NCI-H2081 (cell line): ENCODE measurements around the gene MYH14.
"Not testable (repeated sequence)": the region's sequence is repeated elsewhere in the genome, so short reads cannot be mapped to it uniquely, and the experiment has no call there.

Experiments used
- DNase-seq, 2 experiments: peaks; one replicate each; lab custom pipeline; 2025; lab: John Stamatoyannopoulos, UW

The MYH14 gene

DNA sequence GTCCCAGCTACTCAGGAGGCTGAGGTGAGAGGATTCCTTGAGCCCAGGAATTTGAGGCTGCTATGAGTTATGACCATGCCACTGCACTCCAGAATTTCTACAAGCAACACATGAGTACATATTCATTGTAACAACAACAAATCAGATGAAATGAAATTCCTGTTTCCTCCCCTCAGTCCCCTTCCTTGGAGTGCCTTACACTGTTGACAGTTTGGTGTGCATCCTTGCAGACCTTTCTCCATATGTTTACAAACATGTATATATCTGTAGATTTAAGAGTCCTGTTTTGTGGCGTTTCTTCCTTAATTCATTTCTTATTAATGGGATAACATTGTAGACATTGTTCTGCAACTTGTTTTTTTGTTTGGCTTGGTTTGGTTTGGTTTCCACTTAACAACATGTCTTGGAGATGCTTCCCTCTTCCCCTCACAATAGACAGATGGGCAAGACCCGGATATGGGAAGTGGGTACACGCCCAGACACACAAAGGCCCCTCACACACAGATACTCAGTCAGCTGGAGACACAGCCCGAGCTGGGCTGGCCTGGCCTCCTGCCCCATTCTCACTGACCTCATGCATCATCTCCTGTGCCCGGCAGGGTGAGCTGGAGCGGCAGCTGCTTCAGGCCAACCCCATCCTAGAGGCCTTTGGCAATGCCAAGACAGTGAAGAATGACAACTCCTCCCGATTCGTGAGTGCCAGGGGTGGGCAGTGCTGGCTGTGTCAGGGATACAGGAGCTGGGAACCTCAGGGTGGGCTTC lies 21.7 kb downstream of the MYH14 start:
- DNase-seq, result no peak

DNA sequence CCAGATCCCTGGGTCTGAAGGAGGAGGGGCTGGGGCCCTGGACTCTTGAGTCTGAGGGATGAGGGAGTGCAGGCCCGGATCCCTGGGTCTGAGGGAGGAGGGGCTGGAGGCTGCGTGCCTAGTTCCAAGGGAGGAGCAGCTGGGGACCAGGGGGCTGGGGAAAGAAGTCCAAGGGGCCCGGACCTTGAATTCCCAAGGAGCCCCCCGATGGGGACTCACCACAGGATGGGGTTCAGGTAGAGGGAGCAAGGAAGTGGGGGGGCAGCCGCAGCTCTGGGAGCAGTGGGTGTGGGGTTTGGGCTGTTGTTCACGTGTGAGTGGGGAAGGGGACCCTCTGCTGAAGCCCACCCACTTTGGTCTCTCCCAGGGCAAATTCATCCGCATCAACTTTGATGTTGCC lies 23.1 kb downstream of the MYH14 start:
- no peak for DNase-seq

DNA sequence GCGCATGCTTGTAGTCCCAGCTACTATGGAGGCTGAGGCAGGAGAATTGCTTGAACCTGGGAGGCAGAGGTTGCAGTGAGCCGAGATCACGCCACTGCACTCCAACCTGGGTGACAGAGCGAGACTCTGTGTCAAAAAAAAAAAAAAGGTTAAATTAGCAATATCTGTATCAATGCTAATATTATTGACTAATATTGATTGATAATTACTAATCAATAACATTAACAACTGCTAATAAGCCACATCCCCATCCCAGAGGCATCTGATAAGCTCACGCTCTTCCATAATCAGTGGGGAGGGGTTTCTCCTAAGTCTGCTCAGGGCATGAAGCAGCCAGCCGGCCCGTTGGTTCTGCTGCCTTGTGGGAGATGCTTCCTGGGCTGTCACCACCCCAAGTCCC lies 24.7 kb downstream of the MYH14 start:
- DNase-seq, result not testable (repeated sequence)

DNA sequence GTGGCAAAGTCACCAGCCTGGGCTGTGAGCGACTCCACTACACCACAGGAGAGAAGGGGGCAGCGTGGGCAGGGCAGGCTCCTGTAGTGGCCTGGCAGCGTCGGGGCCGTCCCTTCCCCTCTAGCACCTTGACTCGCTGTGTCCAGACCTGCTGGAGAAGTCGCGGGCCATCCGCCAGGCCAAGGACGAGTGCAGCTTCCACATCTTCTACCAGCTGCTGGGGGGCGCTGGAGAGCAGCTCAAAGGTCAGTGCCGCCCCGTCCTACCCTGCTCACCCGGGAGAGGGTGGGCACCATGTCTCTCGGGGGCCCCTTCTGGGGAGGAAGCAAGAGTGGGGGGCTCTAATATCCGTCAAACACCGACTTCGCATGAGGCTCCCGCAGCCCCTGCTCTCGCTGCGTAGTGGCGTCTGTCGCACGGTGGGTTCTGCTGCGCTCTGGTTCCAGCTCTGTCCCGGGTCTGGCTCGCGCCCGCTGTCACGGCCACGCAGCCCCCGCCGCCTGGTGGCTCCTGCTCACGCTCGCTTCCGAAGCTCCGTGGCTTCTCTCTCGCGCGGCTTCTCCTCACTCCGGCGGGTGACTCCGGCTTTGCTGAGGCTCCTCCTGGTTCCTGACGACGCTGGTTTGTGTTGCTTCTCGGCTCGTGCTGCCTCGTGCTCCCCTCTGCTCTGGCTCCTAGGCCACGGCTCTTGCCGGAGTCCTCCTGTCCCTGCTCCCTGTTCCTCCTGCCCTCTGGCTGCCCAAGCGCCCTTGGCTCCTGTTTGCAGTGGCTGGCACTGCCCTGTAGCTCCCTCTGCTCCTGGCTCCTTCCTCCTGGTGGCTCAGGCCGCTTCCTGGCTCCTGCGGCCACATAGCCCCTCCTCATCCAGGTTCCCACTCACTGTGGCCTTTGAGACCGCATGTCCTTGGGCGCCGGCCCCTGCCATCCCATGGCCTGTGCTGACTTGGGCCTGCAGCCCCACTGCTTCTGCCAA lies 27.2 kb downstream of the MYH14 start:
- no peak for DNase-seq

DNA sequence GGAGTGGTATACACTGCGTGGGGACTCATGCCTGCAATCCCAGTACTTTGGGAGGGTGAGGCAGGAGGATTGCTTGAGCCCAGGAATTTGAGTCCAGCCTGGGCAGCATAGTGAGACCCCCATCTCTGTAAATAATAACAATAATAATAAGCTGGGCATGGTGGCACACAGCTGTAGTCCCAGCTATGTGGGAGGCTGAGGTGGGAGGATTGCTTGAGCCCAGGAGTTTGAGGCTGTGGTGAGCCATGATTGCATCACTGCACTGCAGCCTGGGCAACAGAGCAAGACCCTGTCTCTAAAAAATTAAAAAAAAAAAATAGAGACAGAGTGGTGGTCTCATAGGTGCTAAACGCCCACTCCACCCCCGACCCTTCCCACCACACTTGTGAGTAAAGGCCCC lies 28.0 kb downstream of the MYH14 start:
- DNase-seq, result not testable (repeated sequence)

DNA sequence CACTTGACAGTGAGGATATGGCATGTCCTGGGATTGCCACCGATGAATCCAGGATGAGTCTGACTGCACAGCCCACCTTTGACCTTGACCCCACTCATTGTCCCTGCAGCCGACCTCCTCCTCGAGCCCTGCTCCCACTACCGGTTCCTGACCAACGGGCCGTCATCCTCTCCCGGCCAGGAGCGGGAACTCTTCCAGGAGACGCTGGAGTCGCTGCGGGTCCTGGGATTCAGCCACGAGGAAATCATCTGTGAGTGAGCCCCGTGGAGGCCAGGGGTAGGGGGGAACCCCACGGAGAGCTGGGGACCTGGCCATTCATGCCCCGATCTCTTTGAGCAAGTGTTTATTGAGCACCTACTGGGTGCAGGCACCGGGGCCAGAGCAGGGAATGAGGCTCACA lies 28.4 kb downstream of the MYH14 start:
- no peak for DNase-seq

DNA sequence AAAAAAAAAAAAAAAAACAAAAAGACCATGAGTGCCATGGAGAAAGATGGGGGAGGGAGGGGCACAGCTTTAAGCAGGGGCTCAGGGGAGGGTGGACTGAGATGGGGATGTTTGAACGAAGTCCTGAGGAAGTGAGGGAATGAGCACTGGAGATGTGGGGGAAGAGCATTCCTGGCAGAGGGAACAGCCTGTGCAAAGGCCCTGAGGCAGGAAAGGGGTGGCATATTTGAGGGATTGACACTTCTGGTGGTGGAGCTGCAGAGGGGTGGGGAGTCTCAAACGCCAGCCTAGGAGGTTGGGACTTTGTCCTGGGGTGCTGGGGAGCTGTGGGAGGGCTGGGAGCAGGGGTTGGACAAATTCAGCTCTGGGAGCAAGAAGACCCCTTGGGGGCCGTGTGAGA lies 29.2 kb downstream of the MYH14 start:
- no peak for DNase-seq

DNA sequence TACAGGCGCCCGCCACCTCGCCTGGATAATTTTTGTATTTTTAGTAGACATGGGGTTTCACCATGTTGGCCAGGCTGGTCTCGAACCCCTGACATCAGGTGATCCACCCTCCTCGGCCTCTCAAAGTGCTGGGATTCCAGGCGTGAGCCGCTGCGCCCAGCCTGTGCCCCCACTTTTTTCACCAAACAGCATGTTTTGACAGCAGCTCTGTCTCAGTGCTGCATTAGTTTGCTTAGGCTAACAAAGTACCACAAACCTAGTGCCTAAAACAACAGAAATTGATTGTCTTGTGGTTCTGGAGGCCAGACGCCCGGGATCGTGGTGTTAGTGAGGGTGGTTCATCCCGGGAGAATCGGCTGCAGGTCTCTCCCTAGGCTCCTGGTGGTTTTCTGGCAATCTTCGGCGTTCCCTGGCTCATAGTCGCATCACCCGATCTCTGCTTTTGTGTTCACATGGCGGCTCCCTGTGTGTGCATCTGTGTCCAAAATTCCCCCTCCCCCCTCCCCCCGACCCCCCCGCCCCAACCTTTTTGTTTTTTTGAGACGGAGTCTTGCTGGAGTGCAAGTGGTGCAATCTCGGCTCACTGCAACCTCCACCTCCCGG lies 30.0 kb downstream of the MYH14 start:
- DNase-seq, result no peak

DNA sequence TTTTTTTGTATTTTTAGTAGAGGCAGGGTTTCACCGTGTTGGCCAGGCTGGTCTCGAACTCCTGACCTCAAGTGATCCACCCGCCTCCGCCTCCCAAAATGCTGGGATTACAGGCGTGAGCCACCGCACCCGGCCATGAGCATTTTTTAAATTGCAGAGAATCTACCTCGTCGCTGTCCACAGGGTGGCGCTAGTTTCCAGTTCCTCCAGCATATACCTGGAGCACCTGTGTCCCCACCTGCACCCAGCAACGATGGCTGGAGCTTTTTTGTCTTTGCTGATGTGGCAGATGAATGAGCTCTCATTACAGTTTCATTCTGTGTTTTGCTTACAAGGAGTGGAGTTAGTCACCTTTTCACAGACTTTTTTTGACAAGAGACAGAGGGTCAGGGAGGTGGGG lies 34.1 kb downstream of the MYH14 start:
- not testable (repeated sequence) for DNase-seq

DNA sequence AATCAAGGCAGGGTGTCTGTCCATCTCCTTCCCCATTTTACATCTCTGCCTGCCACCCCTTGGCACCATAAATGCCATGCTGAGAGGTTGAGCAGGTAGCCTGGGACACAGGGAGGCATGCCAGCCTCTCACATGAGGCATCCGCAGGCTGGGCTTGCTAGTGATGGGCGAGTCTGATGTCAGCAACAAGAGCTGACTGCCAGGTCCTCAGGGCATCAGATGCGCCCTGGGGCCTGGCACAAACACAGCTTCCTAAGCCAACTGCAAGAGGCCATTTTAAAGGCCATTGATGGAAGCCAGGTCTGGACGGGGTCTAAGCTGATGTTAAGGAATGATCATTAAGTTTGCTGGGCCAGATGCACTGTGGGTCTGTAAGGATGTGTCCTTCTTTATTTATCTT lies 34.6 kb downstream of the MYH14 start:
- no peak for DNase-seq

DNA sequence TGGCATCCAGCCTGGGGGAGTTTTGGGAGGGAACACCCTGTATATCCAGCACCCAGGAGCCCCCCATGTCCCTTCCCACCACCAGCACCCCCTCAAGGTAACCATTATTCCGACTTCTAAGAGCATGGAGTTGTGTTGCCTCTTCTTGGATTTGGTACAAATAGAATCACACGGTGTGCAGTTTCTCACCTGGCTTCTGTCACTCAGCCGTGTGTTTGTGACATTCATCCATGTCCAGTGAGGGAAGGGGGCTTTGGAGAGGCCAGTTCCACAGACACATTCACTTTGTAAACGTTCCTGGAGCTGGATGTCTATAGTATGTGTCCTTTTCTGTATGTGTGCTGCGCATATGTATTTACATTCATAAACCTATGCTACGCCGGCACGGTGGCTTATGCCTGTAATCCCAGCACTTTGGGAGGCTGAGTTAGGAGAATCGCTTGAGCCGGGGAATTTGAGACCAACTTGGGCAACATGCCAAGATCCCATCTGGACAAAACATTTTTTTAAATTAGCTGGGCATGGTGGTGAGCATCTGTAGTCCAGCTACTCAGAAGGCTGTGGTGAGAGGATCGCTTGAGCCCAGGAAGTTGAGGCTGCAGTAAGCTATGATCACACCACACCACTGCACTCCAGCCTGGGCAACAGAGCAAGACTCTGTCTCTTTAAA lies 36.6 kb downstream of the MYH14 start:
- no peak for DNase-seq

DNA sequence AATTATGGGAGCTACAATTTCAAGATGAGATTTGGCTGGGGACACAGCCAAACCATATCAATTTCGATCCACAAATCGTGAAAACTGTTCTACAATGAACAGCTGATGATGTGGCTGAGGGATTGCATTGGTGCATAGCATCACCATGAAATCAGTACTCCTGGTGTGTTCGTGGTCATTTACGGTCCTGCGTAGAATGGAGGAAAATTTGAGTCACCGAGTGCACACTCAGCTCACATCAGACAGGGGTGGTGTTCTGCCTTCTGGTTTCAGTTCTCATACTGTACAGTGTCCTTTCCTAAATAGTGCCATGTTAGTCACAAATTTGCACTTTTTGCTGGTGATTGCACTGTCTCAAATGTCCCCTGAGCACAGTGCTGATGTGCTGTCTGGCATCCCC lies 39.2 kb downstream of the MYH14 start:
- DNase-seq, result no peak

DNA sequence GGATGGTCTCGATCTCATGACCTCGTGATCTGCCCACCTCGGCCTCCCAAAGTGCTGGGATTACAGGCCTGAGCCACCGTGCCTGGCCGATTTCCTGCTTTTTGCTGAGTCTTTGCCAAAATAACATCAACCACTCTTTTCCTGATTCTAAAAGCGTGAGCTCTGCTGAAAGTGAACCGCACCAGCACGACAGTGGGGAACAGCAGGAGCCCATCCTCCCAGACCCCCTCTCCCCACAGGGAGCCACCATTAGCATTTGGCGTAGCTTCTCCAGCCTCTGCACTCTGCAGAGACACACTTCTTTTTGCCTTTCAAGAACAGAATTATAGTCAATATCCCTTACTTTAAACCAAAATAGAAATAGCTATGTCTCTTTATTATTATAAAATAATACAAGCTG lies 41.3 kb downstream of the MYH14 start:
- DNase-seq, result no peak

DNA sequence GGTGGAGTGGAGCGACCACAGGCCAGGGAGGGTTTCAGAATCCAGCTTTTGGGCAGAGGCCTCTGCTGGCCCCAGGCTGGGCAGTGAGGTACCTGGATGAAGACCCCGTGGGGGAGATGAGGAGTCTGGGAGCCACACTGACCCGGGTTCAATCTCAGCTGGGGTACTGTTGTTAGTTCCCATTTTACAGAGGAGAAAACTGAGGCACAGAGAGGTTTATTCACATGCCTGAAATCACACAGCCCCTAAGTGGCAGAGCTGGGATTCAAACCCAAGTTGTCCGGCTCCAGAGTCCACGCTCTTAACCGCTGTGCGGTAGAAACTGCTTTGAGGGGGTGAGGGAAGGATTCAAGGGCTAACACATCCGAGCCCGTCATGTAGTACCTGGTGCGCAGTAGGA lies 45.0 kb downstream of the MYH14 start:
- DNase-seq, result no peak

DNA sequence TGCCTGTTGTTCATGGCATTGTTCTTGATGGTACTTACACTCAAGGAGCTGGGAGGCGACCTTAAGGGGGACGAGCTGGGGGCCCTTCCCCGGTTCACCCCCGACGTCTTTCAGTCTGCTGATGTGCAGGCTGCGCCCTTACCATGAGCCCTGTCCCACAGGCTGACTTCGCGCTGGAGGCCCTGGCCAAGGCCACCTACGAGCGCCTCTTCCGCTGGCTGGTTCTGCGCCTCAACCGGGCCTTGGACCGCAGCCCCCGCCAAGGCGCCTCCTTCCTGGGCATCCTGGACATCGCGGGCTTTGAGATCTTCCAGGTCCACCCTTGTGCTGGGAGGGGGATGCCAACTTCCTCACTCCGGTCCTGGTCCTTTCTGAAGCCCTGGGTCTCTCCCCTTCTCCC lies 45.4 kb downstream of the MYH14 start:
- DNase-seq, result no peak

DNA sequence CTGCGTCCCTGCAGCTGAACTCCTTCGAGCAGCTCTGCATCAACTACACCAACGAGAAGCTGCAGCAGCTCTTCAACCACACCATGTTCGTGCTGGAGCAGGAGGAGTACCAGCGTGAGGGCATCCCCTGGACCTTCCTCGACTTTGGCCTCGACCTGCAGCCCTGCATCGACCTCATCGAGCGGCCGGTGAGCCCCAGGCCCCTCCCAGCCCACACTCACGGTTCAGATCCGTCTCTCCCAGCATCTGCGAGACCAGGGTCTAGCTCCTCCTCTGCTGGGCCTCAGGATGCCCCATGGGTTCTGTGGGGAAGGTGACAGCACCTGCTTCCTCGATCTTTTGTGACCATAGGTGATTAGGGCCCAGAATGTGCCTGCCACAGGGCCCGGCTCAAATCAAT lies 46.2 kb downstream of the MYH14 start:
- DNase-seq, result no peak

DNA sequence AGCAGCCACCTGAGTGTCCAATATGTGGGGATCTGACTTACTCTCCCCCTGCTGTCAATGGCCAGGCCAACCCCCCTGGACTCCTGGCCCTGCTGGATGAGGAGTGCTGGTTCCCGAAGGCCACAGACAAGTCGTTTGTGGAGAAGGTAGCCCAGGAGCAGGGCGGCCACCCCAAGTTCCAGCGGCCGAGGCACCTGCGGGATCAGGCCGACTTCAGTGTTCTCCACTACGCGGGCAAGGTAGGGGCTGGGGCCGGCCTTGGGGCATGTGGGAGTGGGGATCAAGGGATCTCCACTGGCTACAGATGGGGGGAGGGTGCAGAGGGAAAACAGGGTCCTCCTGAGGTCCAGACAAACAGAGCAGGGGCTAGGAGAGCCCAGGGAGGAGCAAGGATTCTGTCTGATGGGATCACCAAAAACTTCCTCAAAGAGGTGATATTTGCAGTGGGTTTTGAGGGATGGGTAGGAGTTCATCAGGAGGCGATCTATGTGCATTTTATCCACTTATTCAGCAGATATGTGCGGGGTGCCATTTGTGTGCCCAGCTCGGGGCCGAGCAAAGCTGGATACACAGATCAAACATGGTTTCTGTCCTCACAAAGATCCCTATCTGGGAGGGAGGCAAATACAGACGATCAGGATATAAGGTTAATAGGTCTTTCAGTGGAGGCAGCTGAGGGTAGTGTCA lies 47.2 kb downstream of the MYH14 start:
- no peak for DNase-seq

DNA sequence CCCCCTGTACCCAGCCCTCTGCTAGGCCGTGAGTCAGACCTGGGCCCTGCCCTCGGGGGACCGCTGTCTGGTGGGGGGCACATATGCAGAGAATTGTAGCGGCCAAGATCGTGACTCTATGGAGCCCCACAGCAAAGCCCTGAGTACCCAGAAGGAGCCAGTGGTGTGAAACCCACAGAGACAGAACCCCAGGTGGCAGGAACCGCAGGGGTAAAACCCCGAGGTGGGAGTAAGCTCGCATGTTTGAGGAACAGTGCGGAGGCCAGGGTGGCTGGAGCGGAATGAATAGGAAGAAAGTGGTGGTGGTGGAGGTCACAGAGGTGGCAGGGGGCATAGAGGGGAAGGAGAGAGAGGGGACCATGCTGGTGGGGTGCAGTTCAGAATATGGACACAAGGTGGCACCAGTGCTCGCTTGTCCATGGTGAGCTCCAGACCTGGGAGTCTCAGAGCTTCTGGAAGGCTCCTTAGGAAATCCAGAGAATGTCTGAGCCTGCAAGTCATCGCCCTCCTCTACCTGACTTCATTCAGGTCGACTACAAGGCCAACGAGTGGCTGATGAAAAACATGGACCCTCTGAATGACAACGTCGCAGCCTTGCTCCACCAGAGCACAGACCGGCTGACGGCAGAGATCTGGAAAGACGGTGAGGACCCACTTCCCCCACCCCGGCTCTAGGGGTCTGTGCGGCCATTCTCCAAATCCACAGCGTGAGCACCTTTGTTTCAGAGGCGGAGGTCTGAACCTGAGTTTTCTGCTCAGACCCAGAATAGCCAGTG lies 48.9 kb downstream of the MYH14 start:
- no peak for DNase-seq

DNA sequence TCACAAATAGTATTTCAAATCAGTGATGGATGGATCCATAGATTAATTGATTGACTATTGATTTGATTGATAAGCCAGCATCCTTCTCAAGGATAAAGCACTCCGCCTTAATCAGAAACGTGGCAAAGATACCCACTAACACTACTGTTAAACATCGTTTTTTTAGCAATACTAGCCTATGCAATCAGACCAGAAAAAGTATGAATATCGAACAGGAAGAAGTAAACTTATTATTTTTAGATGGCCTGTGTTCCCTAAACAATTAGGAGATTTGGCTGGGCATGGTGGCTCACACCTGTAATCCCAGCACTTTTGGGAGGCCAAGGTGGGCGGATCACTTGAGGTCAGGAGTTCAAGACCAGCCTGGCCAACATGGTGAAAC lies 49.5 kb downstream of the MYH14 start:
- no peak for DNase-seq

DNA sequence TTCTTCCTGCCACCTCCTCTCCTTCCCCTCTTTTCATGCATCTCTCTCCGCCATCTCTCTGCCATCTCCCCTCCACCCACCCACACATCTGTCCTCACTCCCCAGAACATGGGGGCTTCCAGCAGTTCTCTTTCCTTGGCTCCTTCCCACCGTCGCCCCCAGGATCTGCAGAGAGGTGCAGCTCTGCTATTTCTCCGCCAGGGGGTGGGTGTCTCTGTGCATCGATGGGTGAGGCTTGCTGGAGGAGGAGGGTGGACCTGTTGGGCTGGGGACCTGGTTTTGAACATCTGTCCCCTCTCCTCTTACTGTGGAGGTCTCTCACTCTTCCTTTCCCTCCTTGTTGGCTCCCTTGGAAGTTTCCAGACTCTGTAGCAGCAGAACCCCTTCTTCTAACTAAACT lies 51.7 kb downstream of the MYH14 start:
- no peak for DNase-seq

DNA sequence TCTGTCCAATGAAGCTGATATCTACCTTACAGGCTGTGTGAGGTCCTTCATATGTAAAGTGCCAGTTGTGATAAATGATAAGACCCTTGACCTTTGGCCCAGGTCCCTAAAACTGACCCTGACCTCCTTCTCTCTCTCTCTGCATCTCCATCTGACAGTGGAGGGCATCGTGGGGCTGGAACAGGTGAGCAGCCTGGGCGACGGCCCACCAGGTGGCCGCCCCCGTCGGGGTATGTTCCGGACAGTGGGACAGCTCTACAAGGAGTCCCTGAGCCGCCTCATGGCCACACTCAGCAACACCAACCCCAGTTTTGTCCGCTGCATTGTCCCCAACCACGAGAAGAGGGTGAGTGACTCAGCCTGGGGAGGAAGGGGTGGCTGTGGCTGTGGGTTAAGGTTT lies 53.7 kb downstream of the MYH14 start:
- DNase-seq, result no peak
